GM23338 (cell line): ENCODE results near the gene DCAF6. TPM values are rescaled to one million over a fixed set of nuclear protein-coding genes. Genes with fewer than 3 reads are reported as not detected.

Source experiments
- ATAC-seq: fragments of 200-7000 bp; cut with Tn5 transposase; 3 replicates; pipeline ENCODE4 v1.9.1; 2020
- DNase-seq: peaks from one replicate; pipeline ENCODE4 v3.0.0-alpha.2; 2015; ENCODE audit warnings: low spot score
- H2AFZ ChIP-seq: fragments of 200-600 bp; sonication (generic); 2 replicates; pipeline ENCODE4 v1.8.0; 2016; ENCODE audit warnings: antibody characterized with exemption, mild to moderate bottlenecking, moderate library complexity
- H3F3A ChIP-seq: fragments of 200-600 bp; sonication (generic); replicated peaks from 2 replicates; pipeline ENCODE4 v1.8.0; 2017; ENCODE audit warnings: antibody characterized with exemption, mixed run types, low read depth
- H3K27ac ChIP-seq: fragments of 200-600 bp; sonication (generic); 2 replicates; pipeline ENCODE4 v1.6.1; 2016; ENCODE audit warnings: low read depth
- H3K27me3 ChIP-seq: fragments of 200-600 bp; sonication (generic); 2 replicates; pipeline ENCODE4 v1.8.0; 2016; ENCODE audit warnings: mild to moderate bottlenecking, mixed run types, moderate library complexity; ENCODE audit not compliant: insufficient read depth
- H3K36me3 ChIP-seq: fragments of 200-600 bp; sonication (generic); 2 replicates; pipeline ENCODE4 v1.8.0; 2016; ENCODE audit warnings: mild to moderate bottlenecking; ENCODE audit not compliant: insufficient read depth
- H3K4me1 ChIP-seq: fragments of 200-600 bp; sonication (generic); 2 replicates; pipeline ENCODE4 v1.8.0; 2016; ENCODE audit warnings: mild to moderate bottlenecking, moderate library complexity; ENCODE audit not compliant: insufficient read depth
- H3K4me2 ChIP-seq: fragments of 200-600 bp; sonication (generic); 2 replicates; pipeline ENCODE4 v1.7.1; 2017; ENCODE audit warnings: mixed run types
- H3K4me3 ChIP-seq: fragments of 200-600 bp; sonication (generic); 2 replicates; pipeline ENCODE4 v1.6.1; 2016; ENCODE audit warnings: mixed run types
- H3K79me2 ChIP-seq: fragments of 200-600 bp; sonication (generic); replicated peaks from 2 replicates; pipeline ENCODE4 v1.8.0; 2017; ENCODE audit warnings: mild to moderate bottlenecking; ENCODE audit not compliant: insufficient read depth
- H3K9me2 ChIP-seq: fragments of 200-600 bp; sonication (generic); 2 replicates; pipeline ENCODE4 v1.8.0; 2017; ENCODE audit not compliant: insufficient read depth
- H4K20me1 ChIP-seq: fragments of 200-600 bp; sonication (generic); replicated peaks from 2 replicates; pipeline ENCODE4 v1.8.0; 2017; ENCODE audit warnings: mild to moderate bottlenecking; ENCODE audit not compliant: insufficient read depth
- H3K27ac Mint-ChIP-seq: 2 replicates; pipeline ENCODE4 v1.8.0; 2020; ENCODE audit warnings: inconsistent platforms, mild to moderate bottlenecking, moderate library complexity, mixed read lengths
- H3K27me3 Mint-ChIP-seq: 3 replicates; pipeline ENCODE4 v1.8.0; 2022; ENCODE audit warnings: low read depth, mild to moderate bottlenecking, moderate library complexity, mixed read lengths, inconsistent platforms; ENCODE audit not compliant: insufficient read depth, poor library complexity
- H3K36me3 Mint-ChIP-seq: 3 replicates; pipeline ENCODE4 v1.8.0; 2021; ENCODE audit warnings: low read depth, mild to moderate bottlenecking, inconsistent platforms, moderate library complexity, mixed read lengths
- H3K4me1 Mint-ChIP-seq: 3 replicates; pipeline ENCODE4 v1.8.0; 2020; ENCODE audit warnings: mild to moderate bottlenecking, inconsistent platforms, mixed read lengths
- H3K4me3 Mint-ChIP-seq: 3 replicates; pipeline ENCODE4 v1.8.0; 2021; ENCODE audit warnings: moderate library complexity, mild to moderate bottlenecking, inconsistent platforms, mixed read lengths
- H3K9me3 Mint-ChIP-seq: 3 replicates; pipeline ENCODE4 v1.8.0; 2020; ENCODE audit warnings: moderate library complexity, mild to moderate bottlenecking, inconsistent platforms, mixed read lengths
- CREB1 ChIP-seq: fragments of 250-450 bp; sonication (Bioruptor Pico); IDR thresholded peaks from 2 replicates; pipeline ENCODE4 v1.5.0; 2020; ENCODE audit warnings: low read depth, mild to moderate bottlenecking, moderate library complexity
- EZH2 ChIP-seq: fragments of 200-600 bp; sonication (generic); IDR thresholded peaks from one replicate; pipeline ENCODE4 v1.8.0; 2017; ENCODE audit warnings: antibody characterized with exemption, mild to moderate bottlenecking, low read depth; ENCODE audit not compliant: unreplicated experiment
- EZH2phosphoT487 ChIP-seq: fragments of 200-600 bp; sonication (generic); IDR thresholded peaks from one replicate; pipeline ENCODE4 v1.8.1; 2018; ENCODE audit warnings: antibody characterized with exemption; ENCODE audit not compliant: unreplicated experiment
- JUNB ChIP-seq: IDR thresholded peaks from one replicate; pipeline ENCODE4 v1.6.1; 2016; ENCODE audit warnings: antibody characterized with exemption; ENCODE audit not compliant: unreplicated experiment
- NANOG ChIP-seq: IDR thresholded peaks from 2 replicates; pipeline ENCODE4 v1.6.1; 2016; ENCODE audit warnings: antibody characterized with exemption, borderline replicate concordance
- POLR2AphosphoS5 ChIP-seq: IDR thresholded peaks from 2 replicates; pipeline ENCODE4 v1.6.1; 2016; ENCODE audit warnings: antibody characterized with exemption, low read depth
- STAT1 ChIP-seq: IDR thresholded peaks from one replicate; pipeline ENCODE4 v1.6.1; 2016; ENCODE audit warnings: antibody characterized with exemption; ENCODE audit not compliant: unreplicated experiment
- ZNF114 ChIP-seq: fragments of 250-450 bp; sonication (Bioruptor Pico); IDR thresholded peaks from 2 replicates; pipeline ENCODE4 v1.5.0; 2020; ENCODE audit warnings: mild to moderate bottlenecking, moderate library complexity
- ZNF331 ChIP-seq: fragments of 250-450 bp; sonication (Bioruptor Pico); IDR thresholded peaks from 2 replicates; pipeline ENCODE4 v1.5.0; 2020; ENCODE audit warnings: low read depth, mild to moderate bottlenecking, moderate library complexity
- polyA plus RNA-seq: library from polyadenylated mRNA; unstranded; fragments of >200 nt; fragmentation: Nextera tagmentation; extraction: Ambion mirVana; gene quantifications from 2 replicates; pipeline ENCODE4 v1.2.1, GENCODE V29; 2016
- total RNA-seq: library from RNA; depleted of rRNA; stranded (reverse); fragments of >200 nt; shearing (Covaris generic); gene quantifications from 2 replicates; pipeline ENCODE4 v1.2.3, GENCODE V29; 2014
- TF ChIP-seq, protein P1 (sequence below), 2 experiments: fragments of 200-600 bp in 1 of 2; sonication (generic) in 1 of 2; conservative IDR thresholded peaks; 2 replicates each; pipeline versions ENCODE4 v1.5.1 to v1.6.1; 2016 to 2017; ENCODE audit warnings: antibody characterized with exemption in 2 of 2, low read depth in 2 of 2, mild to moderate bottlenecking in 2 of 2, moderate library complexity in 1 of 2
- TF ChIP-seq, protein P2 (sequence below): IDR thresholded peaks from one replicate; pipeline ENCODE4 v1.6.1; 2018; ENCODE audit warnings: antibody characterized with exemption; ENCODE audit not compliant: unreplicated experiment
- TF ChIP-seq, protein P3 (sequence below): fragments of 250-450 bp; sonication (Bioruptor Pico); IDR thresholded peaks from 2 replicates; pipeline ENCODE4 v1.5.0; 2020; ENCODE audit warnings: mild to moderate bottlenecking, moderate library complexity
- TF ChIP-seq, protein P4 (sequence below): IDR thresholded peaks from 2 replicates; pipeline ENCODE4 v1.6.1; 2016; ENCODE audit warnings: antibody characterized with exemption

Gene DCAF6
- total and polyA plus RNA-seq, 2 experiments from 2014 or later: 18.6 to 27.3 TPM

DNA sequence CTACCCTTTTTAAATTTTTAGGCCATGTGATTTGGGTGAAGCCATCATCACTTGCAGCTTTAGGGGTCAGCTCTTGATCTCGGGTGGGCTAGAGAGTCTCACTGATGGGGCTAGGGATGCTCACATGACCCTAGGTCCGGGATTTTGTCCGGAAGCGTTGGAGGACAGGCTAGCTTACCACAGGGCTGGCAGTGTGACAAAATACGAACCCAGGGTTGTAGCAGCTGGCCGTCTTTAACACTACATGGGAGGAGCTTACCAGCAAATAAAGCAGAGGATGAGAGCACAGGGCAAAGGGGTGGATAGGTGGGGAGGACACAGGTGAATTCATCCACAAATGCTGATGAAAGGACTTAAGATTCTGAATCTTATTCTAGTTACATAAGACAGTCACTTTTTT, 178.4 kb downstream of the DCAF6 start:
- DNase-seq: no peak
- no peaks in the 10 kb centered on the region for H3K79me2 ChIP-seq
- H3K27ac Mint-ChIP-seq: no peak overlapping the region
- H3K4me1 ChIP-seq: 0 out of 2 replicates have a peak, but pooled peaks cover 3% of the 10 kb centered on the region
- no peaks in the 10 kb centered on the region for H3K27me3 ChIP-seq
- no peak overlapping the region for H2AFZ ChIP-seq
- no peak overlapping the region for H3K4me2 ChIP-seq
- peaks cover 7% of the 10 kb centered on the region; the same call in 2 of the 3 replicates for H3K9me3 Mint-ChIP-seq
- no peak for ATAC-seq
- peaks cover 11% of the 10 kb centered on the region for H3K36me3 Mint-ChIP-seq
- no peaks in the 10 kb centered on the region for H3K36me3 ChIP-seq
- H3F3A ChIP-seq: no peaks in the 10 kb centered on the region
- peaks cover 10% of the 10 kb centered on the region for H3K4me1 Mint-ChIP-seq
- no peak for TF ChIP-seq ZNF331 (CRISPR knock-in tag)
- no peak for TF ChIP-seq NANOG
- TF ChIP-seq, protein P1, sequence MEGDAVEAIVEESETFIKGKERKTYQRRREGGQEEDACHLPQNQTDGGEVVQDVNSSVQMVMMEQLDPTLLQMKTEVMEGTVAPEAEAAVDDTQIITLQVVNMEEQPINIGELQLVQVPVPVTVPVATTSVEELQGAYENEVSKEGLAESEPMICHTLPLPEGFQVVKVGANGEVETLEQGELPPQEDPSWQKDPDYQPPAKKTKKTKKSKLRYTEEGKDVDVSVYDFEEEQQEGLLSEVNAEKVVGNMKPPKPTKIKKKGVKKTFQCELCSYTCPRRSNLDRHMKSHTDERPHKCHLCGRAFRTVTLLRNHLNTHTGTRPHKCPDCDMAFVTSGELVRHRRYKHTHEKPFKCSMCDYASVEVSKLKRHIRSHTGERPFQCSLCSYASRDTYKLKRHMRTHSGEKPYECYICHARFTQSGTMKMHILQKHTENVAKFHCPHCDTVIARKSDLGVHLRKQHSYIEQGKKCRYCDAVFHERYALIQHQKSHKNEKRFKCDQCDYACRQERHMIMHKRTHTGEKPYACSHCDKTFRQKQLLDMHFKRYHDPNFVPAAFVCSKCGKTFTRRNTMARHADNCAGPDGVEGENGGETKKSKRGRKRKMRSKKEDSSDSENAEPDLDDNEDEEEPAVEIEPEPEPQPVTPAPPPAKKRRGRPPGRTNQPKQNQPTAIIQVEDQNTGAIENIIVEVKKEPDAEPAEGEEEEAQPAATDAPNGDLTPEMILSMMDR (conservative IDR thresholded peaks at IDR 0.05; ENCODE audit: low read depth in 2 of 2): no peak
- TF ChIP-seq, protein P2, sequence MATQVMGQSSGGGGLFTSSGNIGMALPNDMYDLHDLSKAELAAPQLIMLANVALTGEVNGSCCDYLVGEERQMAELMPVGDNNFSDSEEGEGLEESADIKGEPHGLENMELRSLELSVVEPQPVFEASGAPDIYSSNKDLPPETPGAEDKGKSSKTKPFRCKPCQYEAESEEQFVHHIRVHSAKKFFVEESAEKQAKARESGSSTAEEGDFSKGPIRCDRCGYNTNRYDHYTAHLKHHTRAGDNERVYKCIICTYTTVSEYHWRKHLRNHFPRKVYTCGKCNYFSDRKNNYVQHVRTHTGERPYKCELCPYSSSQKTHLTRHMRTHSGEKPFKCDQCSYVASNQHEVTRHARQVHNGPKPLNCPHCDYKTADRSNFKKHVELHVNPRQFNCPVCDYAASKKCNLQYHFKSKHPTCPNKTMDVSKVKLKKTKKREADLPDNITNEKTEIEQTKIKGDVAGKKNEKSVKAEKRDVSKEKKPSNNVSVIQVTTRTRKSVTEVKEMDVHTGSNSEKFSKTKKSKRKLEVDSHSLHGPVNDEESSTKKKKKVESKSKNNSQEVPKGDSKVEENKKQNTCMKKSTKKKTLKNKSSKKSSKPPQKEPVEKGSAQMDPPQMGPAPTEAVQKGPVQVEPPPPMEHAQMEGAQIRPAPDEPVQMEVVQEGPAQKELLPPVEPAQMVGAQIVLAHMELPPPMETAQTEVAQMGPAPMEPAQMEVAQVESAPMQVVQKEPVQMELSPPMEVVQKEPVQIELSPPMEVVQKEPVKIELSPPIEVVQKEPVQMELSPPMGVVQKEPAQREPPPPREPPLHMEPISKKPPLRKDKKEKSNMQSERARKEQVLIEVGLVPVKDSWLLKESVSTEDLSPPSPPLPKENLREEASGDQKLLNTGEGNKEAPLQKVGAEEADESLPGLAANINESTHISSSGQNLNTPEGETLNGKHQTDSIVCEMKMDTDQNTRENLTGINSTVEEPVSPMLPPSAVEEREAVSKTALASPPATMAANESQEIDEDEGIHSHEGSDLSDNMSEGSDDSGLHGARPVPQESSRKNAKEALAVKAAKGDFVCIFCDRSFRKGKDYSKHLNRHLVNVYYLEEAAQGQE: no peak
- TF ChIP-seq ZNF114 (CRISPR knock-in tag): no peak
- TF ChIP-seq, protein P3, sequence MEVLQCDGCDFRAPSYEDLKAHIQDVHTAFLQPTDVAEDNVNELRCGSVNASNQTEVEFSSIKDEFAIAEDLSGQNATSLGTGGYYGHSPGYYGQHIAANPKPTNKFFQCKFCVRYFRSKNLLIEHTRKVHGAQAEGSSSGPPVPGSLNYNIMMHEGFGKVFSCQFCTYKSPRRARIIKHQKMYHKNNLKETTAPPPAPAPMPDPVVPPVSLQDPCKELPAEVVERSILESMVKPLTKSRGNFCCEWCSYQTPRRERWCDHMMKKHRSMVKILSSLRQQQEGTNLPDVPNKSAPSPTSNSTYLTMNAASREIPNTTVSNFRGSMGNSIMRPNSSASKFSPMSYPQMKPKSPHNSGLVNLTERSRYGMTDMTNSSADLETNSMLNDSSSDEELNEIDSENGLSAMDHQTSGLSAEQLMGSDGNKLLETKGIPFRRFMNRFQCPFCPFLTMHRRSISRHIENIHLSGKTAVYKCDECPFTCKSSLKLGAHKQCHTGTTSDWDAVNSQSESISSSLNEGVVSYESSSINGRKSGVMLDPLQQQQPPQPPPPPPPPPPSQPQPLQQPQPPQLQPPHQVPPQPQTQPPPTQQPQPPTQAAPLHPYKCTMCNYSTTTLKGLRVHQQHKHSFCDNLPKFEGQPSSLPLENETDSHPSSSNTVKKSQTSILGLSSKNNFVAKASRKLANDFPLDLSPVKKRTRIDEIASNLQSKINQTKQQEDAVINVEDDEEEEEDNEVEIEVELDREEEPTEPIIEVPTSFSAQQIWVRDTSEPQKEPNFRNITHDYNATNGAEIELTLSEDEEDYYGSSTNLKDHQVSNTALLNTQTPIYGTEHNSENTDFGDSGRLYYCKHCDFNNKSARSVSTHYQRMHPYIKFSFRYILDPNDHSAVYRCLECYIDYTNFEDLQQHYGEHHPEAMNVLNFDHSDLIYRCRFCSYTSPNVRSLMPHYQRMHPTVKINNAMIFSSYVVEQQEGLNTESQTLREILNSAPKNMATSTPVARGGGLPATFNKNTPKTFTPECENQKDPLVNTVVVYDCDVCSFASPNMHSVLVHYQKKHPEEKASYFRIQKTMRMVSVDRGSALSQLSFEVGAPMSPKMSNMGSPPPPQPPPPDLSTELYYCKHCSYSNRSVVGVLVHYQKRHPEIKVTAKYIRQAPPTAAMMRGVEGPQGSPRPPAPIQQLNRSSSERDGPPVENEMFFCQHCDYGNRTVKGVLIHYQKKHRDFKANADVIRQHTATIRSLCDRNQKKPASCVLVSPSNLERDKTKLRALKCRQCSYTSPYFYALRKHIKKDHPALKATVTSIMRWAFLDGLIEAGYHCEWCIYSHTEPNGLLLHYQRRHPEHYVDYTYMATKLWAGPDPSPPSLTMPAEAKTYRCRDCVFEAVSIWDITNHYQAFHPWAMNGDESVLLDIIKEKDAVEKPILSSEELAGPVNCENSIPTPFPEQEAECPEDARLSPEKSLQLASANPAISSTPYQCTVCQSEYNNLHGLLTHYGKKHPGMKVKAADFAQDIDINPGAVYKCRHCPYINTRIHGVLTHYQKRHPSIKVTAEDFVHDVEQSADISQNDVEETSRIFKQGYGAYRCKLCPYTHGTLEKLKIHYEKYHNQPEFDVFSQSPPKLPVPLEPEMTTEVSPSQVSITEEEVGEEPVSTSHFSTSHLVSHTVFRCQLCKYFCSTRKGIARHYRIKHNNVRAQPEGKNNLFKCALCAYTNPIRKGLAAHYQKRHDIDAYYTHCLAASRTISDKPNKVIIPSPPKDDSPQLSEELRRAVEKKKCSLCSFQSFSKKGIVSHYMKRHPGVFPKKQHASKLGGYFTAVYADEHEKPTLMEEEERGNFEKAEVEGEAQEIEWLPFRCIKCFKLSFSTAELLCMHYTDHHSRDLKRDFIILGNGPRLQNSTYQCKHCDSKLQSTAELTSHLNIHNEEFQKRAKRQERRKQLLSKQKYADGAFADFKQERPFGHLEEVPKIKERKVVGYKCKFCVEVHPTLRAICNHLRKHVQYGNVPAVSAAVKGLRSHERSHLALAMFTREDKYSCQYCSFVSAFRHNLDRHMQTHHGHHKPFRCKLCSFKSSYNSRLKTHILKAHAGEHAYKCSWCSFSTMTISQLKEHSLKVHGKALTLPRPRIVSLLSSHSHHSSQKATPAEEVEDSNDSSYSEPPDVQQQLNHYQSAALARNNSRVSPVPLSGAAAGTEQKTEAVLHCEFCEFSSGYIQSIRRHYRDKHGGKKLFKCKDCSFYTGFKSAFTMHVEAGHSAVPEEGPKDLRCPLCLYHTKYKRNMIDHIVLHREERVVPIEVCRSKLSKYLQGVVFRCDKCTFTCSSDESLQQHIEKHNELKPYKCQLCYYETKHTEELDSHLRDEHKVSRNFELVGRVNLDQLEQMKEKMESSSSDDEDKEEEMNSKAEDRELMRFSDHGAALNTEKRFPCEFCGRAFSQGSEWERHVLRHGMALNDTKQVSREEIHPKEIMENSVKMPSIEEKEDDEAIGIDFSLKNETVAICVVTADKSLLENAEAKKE: no peak
- no peak for TF ChIP-seq JUNB
- TF ChIP-seq EZH2phosphoT487: no peak
- TF ChIP-seq, protein P4, sequence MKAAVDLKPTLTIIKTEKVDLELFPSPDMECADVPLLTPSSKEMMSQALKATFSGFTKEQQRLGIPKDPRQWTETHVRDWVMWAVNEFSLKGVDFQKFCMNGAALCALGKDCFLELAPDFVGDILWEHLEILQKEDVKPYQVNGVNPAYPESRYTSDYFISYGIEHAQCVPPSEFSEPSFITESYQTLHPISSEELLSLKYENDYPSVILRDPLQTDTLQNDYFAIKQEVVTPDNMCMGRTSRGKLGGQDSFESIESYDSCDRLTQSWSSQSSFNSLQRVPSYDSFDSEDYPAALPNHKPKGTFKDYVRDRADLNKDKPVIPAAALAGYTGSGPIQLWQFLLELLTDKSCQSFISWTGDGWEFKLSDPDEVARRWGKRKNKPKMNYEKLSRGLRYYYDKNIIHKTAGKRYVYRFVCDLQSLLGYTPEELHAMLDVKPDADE: no peak
- TF ChIP-seq POLR2AphosphoS5: no peak
- TF ChIP-seq CREB1 (CRISPR knock-in tag): no peak
- TF ChIP-seq EZH2: no peak
- no peak for TF ChIP-seq STAT1
- no peak overlapping the region for H3K4me3 Mint-ChIP-seq
- H3K9me2 ChIP-seq: no peaks in the 10 kb centered on the region
- H3K27ac ChIP-seq: no peak overlapping the region
- peaks cover 7% of the 10 kb centered on the region for H3K27me3 Mint-ChIP-seq
- H3K4me3 ChIP-seq: no peak overlapping the region
- no peaks in the 10 kb centered on the region; the same call in 1 of the 2 replicates for H4K20me1 ChIP-seq
